Ovary (tissue), 3 donors: Measurements from ENCODE around the gene MCF2L.

Source experiments
- CTCF ChIP-seq, 3 donors: fragments of 450-650 bp in 2 of 3; fragments of 200-600 bp in 1 of 3; IDR thresholded peaks; one replicate each; pipeline versions ENCODE4 v1.5.1 to v1.8.0; 2016 to 2022; ENCODE audit warnings: antibody characterized with exemption in 3 of 3, mild to moderate bottlenecking in 1 of 3
- EP300 ChIP-seq: sonication (generic); formaldehyde crosslinking; IDR thresholded peaks from one replicate; pipeline ENCODE4 v1.6.1; 2017; ENCODE audit warnings: antibody characterized with exemption
- POLR2A ChIP-seq: fragments of 450-650 bp; IDR thresholded peaks from one replicate; pipeline ENCODE4 v1.6.1; 2017; ENCODE audit warnings: antibody characterized with exemption, mild to moderate bottlenecking, moderate library complexity
- donor health status: DM: no; HTN: no; CAD: no.

GRCh38 chr13:113022391-113022744 lies 53.4 kb downstream of the MCF2L start:
- TF ChIP-seq EP300: no peak
- TF ChIP-seq CTCF (IDR thresholded peaks at IDR 0.05): no peak
- TF ChIP-seq POLR2A: no peak
